HG02970 (cell line): ENCODE results near the gene AMMECR1.
"Not testable (repeated sequence)": the region's sequence is repeated elsewhere in the genome, so short reads cannot be mapped to it uniquely, and the experiment has no call there.

Experiments used
- ATAC-seq: cut with Tn5 transposase; IDR thresholded peaks from one replicate; pipeline ENCODE4 v1.9.1; 2021; ENCODE audit warnings: mild to moderate bottlenecking, moderate library complexity, moderate number of reproducible peaks; ENCODE audit not compliant: unreplicated experiment, low FRiP score

AMMECR1 gene

GRCh38 chrX:110317820-110318663 lies at the start of gene AMMECR1:
Gene AMMECR1, minus strand, starts transcription at chrX:110318085. Its CDS starts 14 bp downstream, at chrX:110318071.
- peak; percentile 81 for ATAC-seq

GRCh38 chrX:110363244-110363643 lies 45.4 kb upstream of the AMMECR1 start:
- ATAC-seq: no peak

- ATAC-seq: no peak
These were observed 41.4 kb upstream of the AMMECR1 start for GRCh38 chrX:110359273-110359672.

- ATAC-seq: no peak
These were observed 40.7 kb upstream of the AMMECR1 start, which contains the start of gene RTL9 for GRCh38 chrX:110358548-110358947. Gene RTL9, plus strand, starts transcription at chrX:110358848. Its CDS starts 91,770 bp downstream, at chrX:110450618.

- ATAC-seq: no peak
These were observed 28.8 kb upstream of the AMMECR1 start for GRCh38 chrX:110346681-110347080.

- ATAC-seq: no peak
These were observed 23.5 kb upstream of the AMMECR1 start for GRCh38 chrX:110341189-110342035.

- ATAC-seq: no peak
These were observed 21.1 kb upstream of the AMMECR1 start for GRCh38 chrX:110338935-110339334.

- not testable (repeated sequence) for ATAC-seq
These were observed 15.6 kb upstream of the AMMECR1 start for GRCh38 chrX:110333458-110333857.

- ATAC-seq: no peak
These were observed 13.7 kb upstream of the AMMECR1 start for GRCh38 chrX:110331444-110332030.

GRCh38 chrX:110328613-110329012 lies 10.7 kb upstream of the AMMECR1 start:
- ATAC-seq: not testable (repeated sequence)

GRCh38 chrX:110327336-110327735 lies 9.5 kb upstream of the AMMECR1 start:
- ATAC-seq: no peak

- no peak for ATAC-seq
These were observed 8.8 kb upstream of the AMMECR1 start for GRCh38 chrX:110326712-110327111.

GRCh38 chrX:110322603-110323002 lies 4.7 kb upstream of the AMMECR1 start:
- no peak for ATAC-seq

GRCh38 chrX:110321670-110322069 lies 3.8 kb upstream of the AMMECR1 start:
- ATAC-seq: no peak

GRCh38 chrX:110321081-110321480 lies 3.2 kb upstream of the AMMECR1 start:
- ATAC-seq: no peak

GRCh38 chrX:110320381-110320987 lies 2.6 kb upstream of the AMMECR1 start:
- no peak for ATAC-seq

GRCh38 chrX:110318664-110318968 lies 731 bp upstream of the AMMECR1 start:
- ATAC-seq: peak; percentile 10

GRCh38 chrX:110317061-110317819 lies 645 bp downstream of the AMMECR1 start:
- no peak for ATAC-seq

GRCh38 chrX:110316351-110317060 lies 1.4 kb downstream of the AMMECR1 start:
- ATAC-seq: no peak
